WTC11 (cell line): ENCODE measurements around the gene PLEKHA3. TPM values are rescaled to one million over a fixed set of nuclear protein-coding genes. Genes with fewer than 3 reads are reported as not detected.

Experiments
- ATAC-seq: fragments of 200-7000 bp; cut with Tn5 transposase; 2 replicates; pipeline ENCODE4 v1.10.0; 2021; ENCODE audit warnings: mild to moderate bottlenecking, moderate library complexity
- CTCF ChIA-PET: fragments of 300-600 bp; sonication (Branson Sonifier 250); formaldehyde crosslinking; loops from one replicate; lab custom pipeline; 2021; ENCODE audit warnings: antibody characterized with exemption; lab: Charles Lee
- POLR2A ChIA-PET: fragments of 350-600 bp; sonication (Branson Sonifier 250); formaldehyde crosslinking; loops from one replicate; lab custom pipeline; 2021; ENCODE audit warnings: antibody characterized with exemption; lab: Charles Lee
- DNase-seq: peaks from one replicate; pipeline ENCODE4 v3.0.0; 2021; ENCODE audit warnings: low spot score
- H3K27ac Mint-ChIP-seq: 2 replicates; pipeline ENCODE4 v1.8.0; 2021; ENCODE audit warnings: mixed read lengths
- H3K27me3 Mint-ChIP-seq: 2 replicates; pipeline ENCODE4 v1.8.0; 2021; ENCODE audit warnings: low read depth, mild to moderate bottlenecking, moderate library complexity, mixed read lengths
- H3K36me3 Mint-ChIP-seq: 2 replicates; pipeline ENCODE4 v1.8.0; 2021; ENCODE audit warnings: mixed read lengths
- H3K4me1 Mint-ChIP-seq: 2 replicates; pipeline ENCODE4 v1.8.0; 2022; ENCODE audit warnings: mixed read lengths
- H3K4me3 Mint-ChIP-seq: 2 replicates; pipeline ENCODE4 v1.8.0; 2021; ENCODE audit warnings: mild to moderate bottlenecking, moderate library complexity, mixed read lengths
- H3K9me3 Mint-ChIP-seq: 2 replicates; pipeline ENCODE4 v1.8.0; 2021; ENCODE audit warnings: mixed read lengths
- CBFB ChIP-seq: sonication (generic); formaldehyde crosslinking; IDR thresholded peaks from 2 replicates; pipeline ENCODE4 v1.8.1; 2022; ENCODE audit warnings: mild to moderate bottlenecking, low read depth, missing genetic modification reagents
- FOXP1 ChIP-seq: sonication (generic); formaldehyde crosslinking; IDR thresholded peaks from 2 replicates; pipeline ENCODE4 v1.8.0; 2022; ENCODE audit warnings: missing genetic modification reagents, mild to moderate bottlenecking, moderate library complexity, borderline replicate concordance
- GABPB1 ChIP-seq: sonication (generic); formaldehyde crosslinking; IDR thresholded peaks from 2 replicates; pipeline ENCODE4 v1.8.1; 2023; ENCODE audit warnings: mild to moderate bottlenecking, missing genetic modification reagents
- GRHL2 ChIP-seq: fragments of 250-450 bp; sonication (Bioruptor Pico); IDR thresholded peaks from 2 replicates; pipeline ENCODE4 v1.8.0; 2022; ENCODE audit warnings: mild to moderate bottlenecking, moderate library complexity; ENCODE audit not compliant: insufficient replicate concordance, severe bottlenecking
- JAZF1 ChIP-seq: fragments of 250-450 bp; sonication (Bioruptor Pico); IDR thresholded peaks from 2 replicates; pipeline ENCODE4 v1.9.0; 2021; ENCODE audit warnings: moderate library complexity, mild to moderate bottlenecking, inconsistent platforms
- OVOL2 ChIP-seq: fragments of 250-450 bp; sonication (Bioruptor Pico); IDR thresholded peaks from 2 replicates; pipeline ENCODE4 v1.9.0; 2021; ENCODE audit warnings: mild to moderate bottlenecking, borderline replicate concordance
- RELA ChIP-seq: sonication (generic); formaldehyde crosslinking; IDR thresholded peaks from 2 replicates; pipeline ENCODE4 v1.8.1; 2022; ENCODE audit warnings: missing genetic modification reagents, mild to moderate bottlenecking, borderline replicate concordance
- SMAD4 ChIP-seq: sonication (generic); formaldehyde crosslinking; IDR thresholded peaks from 2 replicates; pipeline ENCODE4 v1.8.0; 2022; ENCODE audit warnings: mild to moderate bottlenecking, missing genetic modification reagents
- TCF7 ChIP-seq: sonication (generic); formaldehyde crosslinking; IDR thresholded peaks from 2 replicates; pipeline ENCODE4 v1.8.0; 2022; ENCODE audit warnings: mild to moderate bottlenecking, low read depth, missing genetic modification reagents, moderate library complexity
- TEAD1 ChIP-seq: sonication (generic); formaldehyde crosslinking; IDR thresholded peaks from 2 replicates; pipeline ENCODE4 v1.8.0; 2022; ENCODE audit warnings: mild to moderate bottlenecking, missing genetic modification reagents
- ZBTB21 ChIP-seq: sonication (generic); formaldehyde crosslinking; IDR thresholded peaks from 2 replicates; pipeline ENCODE4 v1.8.1; 2023; ENCODE audit warnings: mild to moderate bottlenecking, missing genetic modification reagents, borderline replicate concordance
- ZNF121 ChIP-seq: sonication (generic); formaldehyde crosslinking; IDR thresholded peaks from 2 replicates; pipeline ENCODE4 v1.8.0; 2023; ENCODE audit warnings: missing genetic modification reagents
- ZNF317 ChIP-seq: sonication (generic); formaldehyde crosslinking; IDR thresholded peaks from 2 replicates; pipeline ENCODE4 v1.8.1; 2023; ENCODE audit warnings: low read depth, mild to moderate bottlenecking, moderate library complexity, missing genetic modification reagents, borderline replicate concordance
- ZNF396 ChIP-seq: fragments of 250-450 bp; sonication (Bioruptor Pico); IDR thresholded peaks from 2 replicates; pipeline ENCODE4 v1.8.0; 2021; ENCODE audit warnings: mild to moderate bottlenecking, moderate library complexity, borderline replicate concordance
- ZNF416 ChIP-seq: fragments of 250-450 bp; sonication (Bioruptor Pico); IDR thresholded peaks from 2 replicates; pipeline ENCODE4 v1.9.0; 2021; ENCODE audit warnings: mild to moderate bottlenecking, inconsistent platforms
- total RNA-seq: library from RNA; stranded (reverse); gene quantifications from 3 replicates; pipeline ENCODE4 v1.2.3, GENCODE V29; 2021
- TF ChIP-seq, protein P1 (sequence below): fragments of 250-450 bp; sonication (Bioruptor Pico); IDR thresholded peaks from 2 replicates; pipeline ENCODE4 v1.9.0; 2021; ENCODE audit warnings: mild to moderate bottlenecking, borderline replicate concordance
- TF ChIP-seq, protein P2 (sequence below): sonication (generic); formaldehyde crosslinking; IDR thresholded peaks from 2 replicates; pipeline ENCODE4 v1.8.1; 2022; ENCODE audit warnings: mild to moderate bottlenecking, missing genetic modification reagents, moderate library complexity, borderline replicate concordance
- TF ChIP-seq, protein P3 (sequence below): sonication (generic); formaldehyde crosslinking; IDR thresholded peaks from 2 replicates; pipeline ENCODE4 v1.8.0; 2023; ENCODE audit warnings: missing genetic modification reagents, mild to moderate bottlenecking, borderline replicate concordance
- TF ChIP-seq, protein P4 (sequence below): sonication (generic); formaldehyde crosslinking; IDR thresholded peaks from 2 replicates; pipeline ENCODE4 v1.8.1; 2023; ENCODE audit warnings: mild to moderate bottlenecking, missing genetic modification reagents, moderate library complexity
- TF ChIP-seq, protein P5 (sequence below): sonication (generic); formaldehyde crosslinking; IDR thresholded peaks from 2 replicates; pipeline ENCODE4 v1.8.1; 2022; ENCODE audit warnings: mild to moderate bottlenecking, moderate library complexity, missing genetic modification reagents
- TF ChIP-seq, protein P6 (sequence below): sonication (generic); formaldehyde crosslinking; IDR thresholded peaks from 2 replicates; pipeline ENCODE4 v1.8.1; 2023; ENCODE audit warnings: mild to moderate bottlenecking, missing genetic modification reagents

PLEKHA3 gene
- total RNA-seq, 1 experiment from 2014 or later: 18.7 TPM

DNA sequence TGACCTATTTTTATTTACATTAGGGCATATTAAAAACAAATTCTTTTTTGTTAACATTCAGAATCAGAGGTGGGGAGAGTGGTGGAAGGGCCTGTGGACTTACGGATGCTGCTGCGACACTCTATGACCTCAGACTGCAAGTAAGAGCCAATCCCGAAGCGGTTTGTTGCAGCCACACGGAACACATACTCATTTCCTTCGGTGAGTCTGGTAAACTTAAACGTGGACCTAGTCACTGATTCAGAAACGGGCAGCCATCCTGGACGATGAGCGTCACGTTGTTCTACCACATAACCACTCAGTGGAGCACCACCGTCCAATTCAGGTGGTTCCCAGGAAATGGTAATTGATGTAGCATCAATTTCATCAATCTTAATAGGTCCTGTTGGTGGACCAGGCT, 61.9 kb downstream of the PLEKHA3 start (continued):
- TF ChIP-seq, protein P1, sequence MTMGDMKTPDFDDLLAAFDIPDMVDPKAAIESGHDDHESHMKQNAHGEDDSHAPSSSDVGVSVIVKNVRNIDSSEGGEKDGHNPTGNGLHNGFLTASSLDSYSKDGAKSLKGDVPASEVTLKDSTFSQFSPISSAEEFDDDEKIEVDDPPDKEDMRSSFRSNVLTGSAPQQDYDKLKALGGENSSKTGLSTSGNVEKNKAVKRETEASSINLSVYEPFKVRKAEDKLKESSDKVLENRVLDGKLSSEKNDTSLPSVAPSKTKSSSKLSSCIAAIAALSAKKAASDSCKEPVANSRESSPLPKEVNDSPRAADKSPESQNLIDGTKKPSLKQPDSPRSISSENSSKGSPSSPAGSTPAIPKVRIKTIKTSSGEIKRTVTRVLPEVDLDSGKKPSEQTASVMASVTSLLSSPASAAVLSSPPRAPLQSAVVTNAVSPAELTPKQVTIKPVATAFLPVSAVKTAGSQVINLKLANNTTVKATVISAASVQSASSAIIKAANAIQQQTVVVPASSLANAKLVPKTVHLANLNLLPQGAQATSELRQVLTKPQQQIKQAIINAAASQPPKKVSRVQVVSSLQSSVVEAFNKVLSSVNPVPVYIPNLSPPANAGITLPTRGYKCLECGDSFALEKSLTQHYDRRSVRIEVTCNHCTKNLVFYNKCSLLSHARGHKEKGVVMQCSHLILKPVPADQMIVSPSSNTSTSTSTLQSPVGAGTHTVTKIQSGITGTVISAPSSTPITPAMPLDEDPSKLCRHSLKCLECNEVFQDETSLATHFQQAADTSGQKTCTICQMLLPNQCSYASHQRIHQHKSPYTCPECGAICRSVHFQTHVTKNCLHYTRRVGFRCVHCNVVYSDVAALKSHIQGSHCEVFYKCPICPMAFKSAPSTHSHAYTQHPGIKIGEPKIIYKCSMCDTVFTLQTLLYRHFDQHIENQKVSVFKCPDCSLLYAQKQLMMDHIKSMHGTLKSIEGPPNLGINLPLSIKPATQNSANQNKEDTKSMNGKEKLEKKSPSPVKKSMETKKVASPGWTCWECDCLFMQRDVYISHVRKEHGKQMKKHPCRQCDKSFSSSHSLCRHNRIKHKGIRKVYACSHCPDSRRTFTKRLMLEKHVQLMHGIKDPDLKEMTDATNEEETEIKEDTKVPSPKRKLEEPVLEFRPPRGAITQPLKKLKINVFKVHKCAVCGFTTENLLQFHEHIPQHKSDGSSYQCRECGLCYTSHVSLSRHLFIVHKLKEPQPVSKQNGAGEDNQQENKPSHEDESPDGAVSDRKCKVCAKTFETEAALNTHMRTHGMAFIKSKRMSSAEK (CRISPR knock-in tag): no peak
- TF ChIP-seq, protein P2, sequence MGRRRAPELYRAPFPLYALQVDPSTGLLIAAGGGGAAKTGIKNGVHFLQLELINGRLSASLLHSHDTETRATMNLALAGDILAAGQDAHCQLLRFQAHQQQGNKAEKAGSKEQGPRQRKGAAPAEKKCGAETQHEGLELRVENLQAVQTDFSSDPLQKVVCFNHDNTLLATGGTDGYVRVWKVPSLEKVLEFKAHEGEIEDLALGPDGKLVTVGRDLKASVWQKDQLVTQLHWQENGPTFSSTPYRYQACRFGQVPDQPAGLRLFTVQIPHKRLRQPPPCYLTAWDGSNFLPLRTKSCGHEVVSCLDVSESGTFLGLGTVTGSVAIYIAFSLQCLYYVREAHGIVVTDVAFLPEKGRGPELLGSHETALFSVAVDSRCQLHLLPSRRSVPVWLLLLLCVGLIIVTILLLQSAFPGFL (CRISPR knock-in tag): no peak
- TF ChIP-seq, protein P3, sequence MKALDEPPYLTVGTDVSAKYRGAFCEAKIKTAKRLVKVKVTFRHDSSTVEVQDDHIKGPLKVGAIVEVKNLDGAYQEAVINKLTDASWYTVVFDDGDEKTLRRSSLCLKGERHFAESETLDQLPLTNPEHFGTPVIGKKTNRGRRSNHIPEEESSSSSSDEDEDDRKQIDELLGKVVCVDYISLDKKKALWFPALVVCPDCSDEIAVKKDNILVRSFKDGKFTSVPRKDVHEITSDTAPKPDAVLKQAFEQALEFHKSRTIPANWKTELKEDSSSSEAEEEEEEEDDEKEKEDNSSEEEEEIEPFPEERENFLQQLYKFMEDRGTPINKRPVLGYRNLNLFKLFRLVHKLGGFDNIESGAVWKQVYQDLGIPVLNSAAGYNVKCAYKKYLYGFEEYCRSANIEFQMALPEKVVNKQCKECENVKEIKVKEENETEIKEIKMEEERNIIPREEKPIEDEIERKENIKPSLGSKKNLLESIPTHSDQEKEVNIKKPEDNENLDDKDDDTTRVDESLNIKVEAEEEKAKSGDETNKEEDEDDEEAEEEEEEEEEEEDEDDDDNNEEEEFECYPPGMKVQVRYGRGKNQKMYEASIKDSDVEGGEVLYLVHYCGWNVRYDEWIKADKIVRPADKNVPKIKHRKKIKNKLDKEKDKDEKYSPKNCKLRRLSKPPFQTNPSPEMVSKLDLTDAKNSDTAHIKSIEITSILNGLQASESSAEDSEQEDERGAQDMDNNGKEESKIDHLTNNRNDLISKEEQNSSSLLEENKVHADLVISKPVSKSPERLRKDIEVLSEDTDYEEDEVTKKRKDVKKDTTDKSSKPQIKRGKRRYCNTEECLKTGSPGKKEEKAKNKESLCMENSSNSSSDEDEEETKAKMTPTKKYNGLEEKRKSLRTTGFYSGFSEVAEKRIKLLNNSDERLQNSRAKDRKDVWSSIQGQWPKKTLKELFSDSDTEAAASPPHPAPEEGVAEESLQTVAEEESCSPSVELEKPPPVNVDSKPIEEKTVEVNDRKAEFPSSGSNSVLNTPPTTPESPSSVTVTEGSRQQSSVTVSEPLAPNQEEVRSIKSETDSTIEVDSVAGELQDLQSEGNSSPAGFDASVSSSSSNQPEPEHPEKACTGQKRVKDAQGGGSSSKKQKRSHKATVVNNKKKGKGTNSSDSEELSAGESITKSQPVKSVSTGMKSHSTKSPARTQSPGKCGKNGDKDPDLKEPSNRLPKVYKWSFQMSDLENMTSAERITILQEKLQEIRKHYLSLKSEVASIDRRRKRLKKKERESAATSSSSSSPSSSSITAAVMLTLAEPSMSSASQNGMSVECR (CRISPR knock-in tag): no peak
- TF ChIP-seq GRHL2 (CRISPR knock-in tag) (no peak), ZBTB21 (CRISPR knock-in tag) (no peak)
- TF ChIP-seq, all 79 proteins: peak for 0

DNA sequence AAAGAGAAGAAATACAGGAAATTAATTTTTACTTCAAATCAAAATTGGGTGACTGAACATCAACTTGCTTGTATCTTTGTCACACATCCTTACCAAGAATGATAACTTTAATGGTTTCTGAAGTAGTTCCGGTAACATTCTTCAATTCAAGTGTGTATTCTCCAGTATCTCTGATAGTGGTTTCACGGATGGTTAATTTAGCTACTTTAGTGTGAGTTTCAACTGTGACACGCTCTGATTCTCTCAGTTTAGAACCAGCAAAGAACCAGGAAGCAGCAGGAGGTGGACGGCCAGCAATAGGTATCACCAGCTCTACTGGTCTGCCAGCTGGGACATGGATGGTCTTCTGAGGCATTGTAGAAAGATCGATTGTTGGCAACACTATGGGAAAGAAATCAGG, 62.3 kb downstream of the PLEKHA3 start:
- H3K27ac Mint-ChIP-seq: no peak overlapping the region
- CTCF ChIA-PET: no interaction called here
- H3K4me3 Mint-ChIP-seq: no peak overlapping the region
- TF ChIP-seq RELA (CRISPR knock-in tag) (no peak), ZNF317 (no peak), GABPB1 (no peak), ZNF396 (CRISPR knock-in tag) (no peak), JAZF1 (no peak), TCF7 (CRISPR knock-in tag) (no peak), FOXP1 (CRISPR knock-in tag) (no peak), SMAD4 (CRISPR knock-in tag) (no peak), TEAD1 (no peak), ZNF416 (CRISPR knock-in tag) (no peak), ZNF121 (no peak), OVOL2 (no peak), CBFB (no peak)
- TF ChIP-seq, protein P4, sequence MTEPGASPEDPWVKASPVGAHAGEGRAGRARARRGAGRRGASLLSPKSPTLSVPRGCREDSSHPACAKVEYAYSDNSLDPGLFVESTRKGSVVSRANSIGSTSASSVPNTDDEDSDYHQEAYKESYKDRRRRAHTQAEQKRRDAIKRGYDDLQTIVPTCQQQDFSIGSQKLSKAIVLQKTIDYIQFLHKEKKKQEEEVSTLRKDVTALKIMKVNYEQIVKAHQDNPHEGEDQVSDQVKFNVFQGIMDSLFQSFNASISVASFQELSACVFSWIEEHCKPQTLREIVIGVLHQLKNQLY: no peak
- TF ChIP-seq, protein P2 (CRISPR knock-in tag): no peak
- TF ChIP-seq, protein P5, sequence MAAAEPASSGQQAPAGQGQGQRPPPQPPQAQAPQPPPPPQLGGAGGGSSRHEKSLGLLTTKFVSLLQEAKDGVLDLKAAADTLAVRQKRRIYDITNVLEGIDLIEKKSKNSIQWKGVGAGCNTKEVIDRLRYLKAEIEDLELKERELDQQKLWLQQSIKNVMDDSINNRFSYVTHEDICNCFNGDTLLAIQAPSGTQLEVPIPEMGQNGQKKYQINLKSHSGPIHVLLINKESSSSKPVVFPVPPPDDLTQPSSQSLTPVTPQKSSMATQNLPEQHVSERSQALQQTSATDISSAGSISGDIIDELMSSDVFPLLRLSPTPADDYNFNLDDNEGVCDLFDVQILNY: no peak
- TF ChIP-seq, protein P6, sequence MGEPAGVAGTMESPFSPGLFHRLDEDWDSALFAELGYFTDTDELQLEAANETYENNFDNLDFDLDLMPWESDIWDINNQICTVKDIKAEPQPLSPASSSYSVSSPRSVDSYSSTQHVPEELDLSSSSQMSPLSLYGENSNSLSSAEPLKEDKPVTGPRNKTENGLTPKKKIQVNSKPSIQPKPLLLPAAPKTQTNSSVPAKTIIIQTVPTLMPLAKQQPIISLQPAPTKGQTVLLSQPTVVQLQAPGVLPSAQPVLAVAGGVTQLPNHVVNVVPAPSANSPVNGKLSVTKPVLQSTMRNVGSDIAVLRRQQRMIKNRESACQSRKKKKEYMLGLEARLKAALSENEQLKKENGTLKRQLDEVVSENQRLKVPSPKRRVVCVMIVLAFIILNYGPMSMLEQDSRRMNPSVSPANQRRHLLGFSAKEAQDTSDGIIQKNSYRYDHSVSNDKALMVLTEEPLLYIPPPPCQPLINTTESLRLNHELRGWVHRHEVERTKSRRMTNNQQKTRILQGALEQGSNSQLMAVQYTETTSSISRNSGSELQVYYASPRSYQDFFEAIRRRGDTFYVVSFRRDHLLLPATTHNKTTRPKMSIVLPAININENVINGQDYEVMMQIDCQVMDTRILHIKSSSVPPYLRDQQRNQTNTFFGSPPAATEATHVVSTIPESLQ (CRISPR knock-in tag): no peak
- DNase-seq (no peak), ATAC-seq (no peak)
- no peaks in the 10 kb centered on the region for H3K4me1 Mint-ChIP-seq
- peaks cover 48% of the 10 kb centered on the region for H3K36me3 Mint-ChIP-seq
- no peaks in the 10 kb centered on the region for H3K27me3 Mint-ChIP-seq
- POLR2A ChIA-PET: no interaction called here
- no peaks in the 10 kb centered on the region for H3K9me3 Mint-ChIP-seq
